Measurements from ENCODE around the gene PRSS53.

The PRSS53 gene

DNA sequence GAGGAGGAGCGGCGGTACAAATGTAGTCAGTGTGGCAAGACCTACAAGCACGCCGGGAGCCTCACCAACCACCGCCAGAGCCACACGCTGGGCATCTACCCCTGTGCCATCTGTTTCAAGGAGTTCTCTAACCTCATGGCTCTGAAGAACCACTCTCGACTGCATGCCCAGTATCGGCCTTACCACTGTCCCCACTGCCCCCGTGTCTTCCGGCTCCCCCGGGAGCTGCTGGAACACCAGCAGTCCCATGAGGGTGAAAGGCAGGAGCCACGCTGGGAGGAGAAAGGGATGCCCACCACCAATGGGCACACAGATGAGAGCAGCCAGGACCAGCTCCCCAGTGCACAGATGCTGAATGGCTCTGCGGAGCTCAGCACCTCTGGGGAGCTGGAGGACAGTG is 11.7 kb downstream of the PRSS53 start:
- no peak for DNase-seq

DNA sequence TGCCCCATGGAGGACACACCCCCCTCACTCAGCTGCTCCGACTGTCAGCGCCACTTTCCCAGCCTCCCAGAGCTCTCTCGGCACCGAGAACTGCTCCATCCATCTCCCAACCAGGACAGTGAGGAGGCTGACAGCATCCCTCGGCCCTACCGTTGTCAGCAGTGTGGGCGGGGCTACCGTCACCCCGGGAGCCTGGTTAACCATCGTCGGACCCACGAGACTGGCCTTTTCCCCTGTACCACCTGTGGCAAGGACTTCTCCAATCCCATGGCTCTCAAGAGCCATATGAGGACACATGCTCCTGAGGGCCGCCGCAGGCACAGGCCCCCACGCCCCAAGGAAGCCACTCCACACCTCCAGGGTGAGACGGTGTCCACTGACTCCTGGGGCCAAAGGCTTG is 12.4 kb downstream of the PRSS53 start:
- no peak for DNase-seq

- DNase-seq = no peak
Measured at GRCh38 chr16:31074814-31075183, 13.9 kb downstream of the PRSS53 start.

- DNase-seq = peak; percentile 99
Measured at GRCh38 chr16:31073970-31074813, 14.6 kb downstream of the PRSS53 start, which contains the start of the genes ZNF646 and ZNF668. Gene ZNF646, plus strand, starts transcription at chr16:31074422. Its CDS starts 1,903 bp downstream, at chr16:31076325. Gene ZNF668, minus strand, starts transcription at chr16:31074240. Its CDS starts 9,781 bp downstream, at chr16:31064459.

GRCh38 chr16:31073142-31073969 is 15.4 kb downstream of the PRSS53 start:
- peak; percentile 84 for DNase-seq

GRCh38 chr16:31072540-31073141 is 16.1 kb downstream of the PRSS53 start:
- DNase-seq = no peak

DNA sequence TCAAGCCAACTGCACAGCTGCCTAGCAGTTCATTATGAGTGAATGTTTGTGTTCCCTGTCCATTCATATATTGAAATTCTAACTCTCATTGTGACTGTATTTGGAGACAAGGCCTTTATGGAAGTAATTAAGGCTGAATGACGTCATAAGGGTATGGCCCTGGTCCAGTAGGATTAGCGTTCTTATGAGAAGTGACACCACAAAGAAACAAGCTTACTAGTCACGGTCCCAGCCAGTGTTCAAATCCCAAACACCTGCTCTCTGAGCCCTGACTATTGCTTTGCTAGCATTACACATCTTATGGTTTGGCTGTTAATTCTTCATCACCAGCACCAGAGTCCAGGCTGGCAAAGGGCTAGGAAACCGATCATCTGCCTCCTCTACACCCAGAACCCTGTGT is 16.9 kb downstream of the PRSS53 start:
- DNase-seq = no peak

GRCh38 chr16:31067342-31067741 is 21.4 kb downstream of the PRSS53 start:
- no peak for DNase-seq

- DNase-seq = no peak
Measured at GRCh38 chr16:31064882-31065461, 23.8 kb downstream of the PRSS53 start.

DNA sequence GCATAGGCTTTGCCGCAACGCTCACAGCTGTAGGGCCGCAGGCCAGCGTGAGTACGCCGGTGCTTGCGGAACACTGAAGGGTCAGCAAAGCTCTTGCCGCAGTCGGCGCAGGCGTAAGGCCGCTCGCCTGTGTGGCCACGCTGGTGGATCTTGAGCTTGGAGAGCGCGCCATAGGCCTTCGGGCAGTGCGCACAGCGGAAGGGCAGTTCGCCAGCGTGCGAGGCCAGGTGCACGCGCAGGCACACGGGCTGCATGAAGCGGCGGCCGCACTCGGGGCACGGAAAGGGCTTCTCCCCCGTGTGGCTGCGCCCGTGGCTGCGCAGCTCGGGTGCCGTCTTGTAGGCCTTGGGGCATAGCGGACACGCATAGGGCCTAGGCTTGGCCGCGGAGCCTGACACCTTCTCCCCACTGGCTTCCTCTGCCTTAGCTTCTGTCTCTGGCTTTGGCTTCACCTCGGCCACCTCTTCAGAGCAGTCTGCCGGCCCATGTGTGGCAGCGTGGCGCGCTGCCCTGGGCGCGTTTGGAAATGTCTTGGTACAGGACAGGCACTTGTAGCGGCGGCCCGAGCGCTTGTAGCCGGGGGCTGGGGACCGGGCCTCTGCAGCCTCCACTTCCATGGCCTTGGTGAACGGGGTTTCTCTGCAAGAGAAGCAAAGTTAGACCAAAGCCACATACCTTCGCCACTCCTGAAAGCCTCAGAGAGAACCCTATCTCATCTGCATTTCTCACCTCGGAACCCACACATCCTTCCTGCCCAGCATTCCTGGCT is 24.7 kb downstream of the PRSS53 start:
- DNase-seq = peak; percentile 73

DNA sequence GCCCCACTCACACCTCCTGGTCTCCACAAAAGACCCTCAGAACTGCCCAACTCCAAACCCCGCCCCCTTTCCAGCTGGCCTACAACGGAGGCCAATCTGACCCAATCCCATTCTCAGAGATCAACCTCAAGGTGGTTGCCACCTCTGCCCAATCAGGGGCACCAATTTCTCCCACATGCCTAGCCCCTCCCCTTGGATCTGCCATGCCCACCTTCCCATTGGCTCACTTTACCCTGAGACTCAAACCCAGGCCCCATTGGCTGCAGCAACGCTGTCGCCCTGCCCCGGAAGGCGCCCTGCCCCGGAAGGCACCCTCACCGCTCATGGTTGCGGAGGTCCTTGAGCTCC is 25.3 kb downstream of the PRSS53 start:
- DNase-seq = no peak

DNA sequence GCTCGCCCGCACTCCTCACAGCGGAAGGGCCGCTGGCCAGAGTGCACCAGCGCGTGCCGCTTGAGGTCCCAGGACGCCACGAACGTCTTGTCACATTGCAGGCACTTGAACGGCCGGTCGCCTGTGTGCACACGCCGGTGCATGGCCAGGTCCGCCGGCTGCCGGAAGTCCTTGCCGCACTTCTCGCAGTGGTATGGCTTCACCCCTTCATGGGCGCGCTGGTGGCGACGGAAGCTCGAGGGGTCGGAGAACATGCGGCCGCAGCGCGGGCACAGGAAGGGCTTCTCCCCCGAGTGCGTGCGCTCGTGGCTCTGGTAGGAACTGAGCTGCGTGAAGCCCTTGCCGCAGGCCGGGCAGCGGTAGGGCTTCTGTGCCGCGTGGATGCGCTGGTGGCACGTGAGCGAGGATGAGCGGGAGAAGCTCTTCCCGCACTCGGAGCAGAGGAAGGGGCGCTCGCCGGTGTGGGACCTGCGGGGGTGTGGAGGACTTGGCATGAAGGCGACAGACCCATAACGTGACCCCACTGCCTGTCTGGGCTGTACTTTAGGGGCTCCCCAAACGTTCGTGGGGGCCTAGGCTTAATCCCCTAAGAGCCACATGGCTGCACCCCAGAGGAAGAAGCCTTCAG is 26.8 kb downstream of the PRSS53 start:
- no peak for DNase-seq

GRCh38 chr16:31061126-31061812 is 27.5 kb downstream of the PRSS53 start:
- no peak for DNase-seq

- DNase-seq = no peak
Measured at GRCh38 chr16:31055613-31056012, 33.1 kb downstream of the PRSS53 start.

DNA sequence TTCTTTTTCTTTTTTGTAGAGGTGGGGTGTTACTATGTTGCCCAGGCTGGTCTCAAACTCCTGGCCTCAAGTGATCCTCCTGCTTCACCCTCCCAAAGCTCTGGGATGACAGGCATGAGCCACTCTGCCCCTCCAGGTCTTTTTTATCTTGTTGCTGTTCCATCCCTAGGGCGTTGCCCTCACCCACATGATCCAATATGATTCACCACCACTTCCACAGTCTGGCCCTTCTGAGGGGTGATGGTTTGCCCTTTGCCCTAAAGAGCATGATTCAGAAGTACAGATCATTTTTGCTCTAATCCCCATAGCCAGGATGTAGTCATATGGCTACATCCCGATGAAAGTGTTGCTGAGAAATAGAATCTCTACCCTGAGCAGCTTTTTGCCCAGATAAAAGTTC is 36.6 kb downstream of the PRSS53 start:
- DNase-seq = no peak

- no peak for DNase-seq
Measured at GRCh38 chr16:31050280-31051030, 38.3 kb downstream of the PRSS53 start.

- DNase-seq = no peak
Measured at GRCh38 chr16:31043898-31044481, 44.8 kb downstream of the PRSS53 start.

- DNase-seq = no peak
Measured at GRCh38 chr16:31043352-31043751, 45.4 kb downstream of the PRSS53 start.

DNA sequence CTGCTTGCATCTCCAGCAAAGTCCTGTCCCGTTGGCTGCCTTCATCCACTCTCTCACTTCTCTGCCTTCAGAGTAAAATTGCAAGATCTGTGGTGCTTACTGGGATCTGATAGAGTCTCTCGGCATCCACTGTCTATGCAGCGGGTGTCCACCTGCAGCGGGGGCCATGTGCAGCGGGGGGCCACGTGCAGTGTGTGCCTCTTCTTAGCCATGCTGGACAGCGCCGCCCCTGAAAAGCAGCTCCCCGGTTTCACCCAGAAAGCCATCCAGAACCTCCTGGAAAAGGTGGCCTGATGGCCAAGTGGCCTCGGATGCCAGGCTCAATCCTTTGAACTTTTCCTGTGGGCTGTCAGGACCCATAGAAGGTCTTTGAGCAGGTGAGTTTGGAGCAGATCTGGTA is 45.9 kb downstream of the PRSS53 start:
- no peak for DNase-seq

- no peak for DNase-seq
Measured at GRCh38 chr16:31038993-31039392, 49.8 kb downstream of the PRSS53 start.

All from GDM1 (cell line).